H1 (cell line): ENCODE measurements around the gene MRPL36. TPM values are rescaled to one million over a fixed set of nuclear protein-coding genes. Genes with fewer than 3 reads are reported as not detected.

Experiments used
- CTCF ChIA-PET: fragments of 300-600 bp; sonication (Branson Sonifier 250); formaldehyde crosslinking; loops from one replicate; lab custom pipeline; 2021; ENCODE audit not compliant: partially characterized antibody; lab: Charles Lee
- POLR2A ChIA-PET: fragments of 300-600 bp; sonication (Branson Sonifier 250); formaldehyde crosslinking; loops from one replicate; lab custom pipeline; 2021; ENCODE audit warnings: inconsistent platforms; ENCODE audit not compliant: partially characterized antibody; lab: Charles Lee
- DNase-seq, 2 experiments: peaks; one replicate each; pipeline versions ENCODE4 v3.0.0 to v3.0.0-alpha.2; 2010 to 2022; ENCODE audit warnings: low spot score in 2 of 2, low read depth in 1 of 2, mixed read lengths in 1 of 2
- FAIRE-seq: peaks from 2 replicates; lab custom pipeline; 2011; peaks lifted over from hg19 to GRCh38; lab: Jason Lieb, UNC
- H2AFZ ChIP-seq: 2 replicates; pipeline ENCODE4 v1.8.1; 2012; ENCODE audit warnings: low read length, inconsistent platforms
- H2AK5ac ChIP-seq: 2 replicates; pipeline ENCODE4 v1.6.1; 2013; ENCODE audit warnings: low read depth, low read length
- H2BK120ac ChIP-seq: replicated peaks from 2 replicates; pipeline ENCODE3; 2013; ENCODE audit warnings: low read depth, low read length, inconsistent platforms
- H2BK12ac ChIP-seq: 2 replicates; pipeline ENCODE4 v1.6.1; 2013; ENCODE audit warnings: low read depth, low read length
- H2BK15ac ChIP-seq: 2 replicates; pipeline ENCODE4 v1.6.1; 2013; ENCODE audit warnings: low read length
- H2BK20ac ChIP-seq: 2 replicates; pipeline ENCODE4 v1.6.1; 2013; ENCODE audit warnings: low read length
- H2BK5ac ChIP-seq: 2 replicates; pipeline ENCODE4 v1.6.1; 2013; ENCODE audit warnings: low read depth, low read length
- H3K14ac ChIP-seq: 2 replicates; pipeline ENCODE4 v1.6.1; 2013; ENCODE audit warnings: inconsistent platforms; ENCODE audit not compliant: insufficient read length
- H3K18ac ChIP-seq: 2 replicates; pipeline ENCODE4 v1.6.1; 2013; ENCODE audit warnings: low read length; ENCODE audit errors: extremely low read depth
- H3K23ac ChIP-seq: 2 replicates; pipeline ENCODE4 v1.6.1; 2013; ENCODE audit warnings: inconsistent platforms; ENCODE audit not compliant: insufficient read length
- H3K23me2 ChIP-seq: 2 replicates; pipeline ENCODE4 v1.6.1; 2013; ENCODE audit warnings: low read depth, low read length
- H3K27ac ChIP-seq: 2 replicates; pipeline ENCODE4 v1.6.1; 2011; ENCODE audit warnings: low read depth, low read length, inconsistent platforms
- H3K27me3 ChIP-seq, 4 experiments: replicated peaks in 1 of 4; 1 replicate in 1 of 4; 2 replicates in 3 of 4; pipeline versions ENCODE4 v1.6.1 to v1.8.1; 2011 to 2013; ENCODE audit warnings: low read length in 3 of 4, mild to moderate bottlenecking in 3 of 4, inconsistent platforms in 2 of 4, mixed read lengths in 2 of 4, moderate library complexity in 1 of 4; ENCODE audit not compliant: control insufficient read depth in 3 of 4, insufficient read depth in 3 of 4; ENCODE audit errors: extremely low read depth in 1 of 4
- H3K36me3 ChIP-seq, 4 experiments: 2 replicates each; pipeline versions ENCODE4 v1.6.1 to v1.8.1; 2011 to 2013; ENCODE audit warnings: mild to moderate bottlenecking in 4 of 4, low read length in 3 of 4, moderate library complexity in 2 of 4, control low read depth in 1 of 4, inconsistent platforms in 1 of 4; ENCODE audit not compliant: insufficient read depth in 4 of 4, control insufficient read depth in 2 of 4
- H3K4ac ChIP-seq: replicated peaks from 2 replicates; pipeline ENCODE3; 2013; ENCODE audit warnings: low read length, low read depth, mixed read lengths, inconsistent platforms; ENCODE audit not compliant: insufficient read length
- H3K4me1 ChIP-seq, 4 experiments: replicated peaks in 1 of 4; 1 replicate in 1 of 4; 2 replicates in 3 of 4; pipeline versions ENCODE4 v1.6.1 to v1.8.1; 2011 to 2013; ENCODE audit warnings: low read length in 3 of 4, inconsistent platforms in 2 of 4, mixed read lengths in 1 of 4; ENCODE audit not compliant: insufficient read depth in 4 of 4, control insufficient read depth in 3 of 4
- H3K4me2 ChIP-seq, 2 experiments: 2 replicates each; pipeline versions ENCODE4 v1.6.1 to v1.8.1; 2011 to 2013; ENCODE audit warnings: low read depth in 2 of 2, low read length in 2 of 2, control low read depth in 1 of 2, inconsistent platforms in 1 of 2, mild to moderate bottlenecking in 1 of 2; ENCODE audit not compliant: insufficient read depth in 1 of 2
- H3K4me3 ChIP-seq, 4 experiments: fragments of 200-600, 300-600 bp in 1 of 4; sonication (generic), shearing (Covaris generic), sonication (Bioruptor Twin) in 1 of 4; 2 replicates each; pipeline versions ENCODE4 v1.5.1 to v1.8.1; 2011 to 2016; ENCODE audit warnings: low read length in 4 of 4, low read depth in 3 of 4, control low read depth in 2 of 4, inconsistent platforms in 2 of 4, mild to moderate bottlenecking in 2 of 4, mixed read lengths in 1 of 4, moderate library complexity in 1 of 4; ENCODE audit not compliant: insufficient read depth in 2 of 4; ENCODE audit errors: extremely low read depth in 1 of 4
- H3K56ac ChIP-seq: replicated peaks from 2 replicates; pipeline ENCODE3; 2013; ENCODE audit warnings: low read depth, mild to moderate bottlenecking, mixed read lengths, low read length, inconsistent platforms; ENCODE audit not compliant: insufficient read length
- H3K79me1 ChIP-seq: 2 replicates; pipeline ENCODE4 v1.6.1; 2013; ENCODE audit warnings: low read depth, low read length, control low read depth
- H3K79me2 ChIP-seq, 2 experiments: 2 replicates each; pipeline versions ENCODE4 v1.6.1 to v1.8.1; 2012 to 2013; ENCODE audit warnings: low read length in 2 of 2, mild to moderate bottlenecking in 2 of 2, inconsistent platforms in 1 of 2; ENCODE audit not compliant: insufficient read depth in 2 of 2, control insufficient read depth in 1 of 2
- H3K9ac ChIP-seq, 4 experiments: replicated peaks in 1 of 4; 1 replicate in 1 of 4; 2 replicates in 3 of 4; pipeline versions ENCODE4 v1.6.1 to v1.8.1; 2011 to 2013; ENCODE audit warnings: low read depth in 3 of 4, low read length in 3 of 4, control low read depth in 2 of 4, mild to moderate bottlenecking in 2 of 4, moderate library complexity in 2 of 4, inconsistent platforms in 1 of 4; ENCODE audit errors: extremely low read depth in 1 of 4
- H3K9me3 ChIP-seq, 2 experiments: 2 replicates each; pipeline versions ENCODE4 v1.6.1 to v1.8.1; 2012 to 2013; ENCODE audit warnings: mild to moderate bottlenecking in 2 of 2, moderate library complexity in 2 of 2, control low read depth in 1 of 2, inconsistent platforms in 1 of 2, low read depth in 1 of 2, low read length in 1 of 2, mixed read lengths in 1 of 2; ENCODE audit not compliant: insufficient read depth in 2 of 2
- H4K20me1 ChIP-seq, 2 experiments: replicated peaks in 1 of 2; 2 replicates each; pipeline versions ENCODE3 to v1.8.1; 2011 to 2013; ENCODE audit warnings: inconsistent platforms in 2 of 2, low read length in 2 of 2, mild to moderate bottlenecking in 1 of 2; ENCODE audit not compliant: insufficient read depth in 2 of 2, control insufficient read depth in 1 of 2
- H4K5ac ChIP-seq: 2 replicates; pipeline ENCODE4 v1.6.1; 2013; ENCODE audit warnings: low read length, low read depth, mixed read lengths, inconsistent platforms; ENCODE audit not compliant: insufficient read length
- H4K8ac ChIP-seq: 2 replicates; pipeline ENCODE4 v1.8.0; 2013; ENCODE audit warnings: mild to moderate bottlenecking, moderate library complexity, low read length, inconsistent platforms; ENCODE audit not compliant: insufficient read depth; ENCODE audit errors: extremely low read depth
- H4K91ac ChIP-seq: replicated peaks from 2 replicates; pipeline ENCODE3; 2013; ENCODE audit warnings: low read length, mixed read lengths, inconsistent platforms; ENCODE audit not compliant: insufficient read length
- HDAC6 ChIP-seq: IDR thresholded peaks from one replicate; pipeline ENCODE4 v1.7.1; 2012; ENCODE audit warnings: low read depth, mild to moderate bottlenecking, inconsistent platforms, low read length, moderate library complexity
- SP1 ChIP-seq: IDR thresholded peaks from 2 replicates; pipeline ENCODE4 v1.6.1; 2011; ENCODE audit warnings: low read depth, low read length
- TBP ChIP-seq: IDR thresholded peaks from 2 replicates; pipeline ENCODE4 v1.6.1; 2011; ENCODE audit warnings: low read depth, low read length, improper control_type of control experiment
- YY1 ChIP-seq: IDR thresholded peaks from 2 replicates; pipeline ENCODE4 v1.6.1; 2011; ENCODE audit warnings: low read depth, mild to moderate bottlenecking, low read length
- WGBS, 2 experiments: shearing (Covaris generic) in 1 of 2; methylation state at CpG; one replicate each; pipeline versions ENCODE4 v1.1.6 to v1.1.7; 2013 to 2015; ENCODE audit warnings: low lambda C conversion rate in 2 of 2, mixed read lengths in 2 of 2, inconsistent platforms in 1 of 2, low coverage in 1 of 2, missing lambda C conversion rate in 1 of 2; ENCODE audit not compliant: insufficient replicate concordance in 2 of 2, insufficient coverage in 1 of 2, insufficient read length in 1 of 2; ENCODE audit errors: extremely low coverage in 1 of 2, missing lambda C conversion rate in 1 of 2; 5-methylcytosine and 5-hydroxymethylcytosine counted together
- long read RNA-seq, 2 experiments: library from RNA in 1 of 2; library from capped mRNA in 1 of 2; stranded (forward); transcript quantifications; one replicate each; pipeline ENCODE4 v2.0.0, GENCODE V29; 2021; ENCODE audit warnings: inconsistent platforms in 1 of 2
- polyA minus RNA-seq, 3 experiments: library from RNA; depleted of rRNA, polyadenylated mRNA; stranded (reverse); fragments of >200 nt; gene quantifications; 1 replicate in 2 of 3; 2 replicates in 1 of 3; pipeline ENCODE4 v1.2.3, GENCODE V29; 2011
- polyA plus RNA-seq, 7 experiments: library from polyadenylated mRNA; depleted of rRNA in 3 of 7; stranded (reverse) in 5 of 7; unstranded in 2 of 7; fragments of >200 nt in 5 of 7; fragments of 200-250 nt in 2 of 7; gene quantifications; 1 replicate in 5 of 7; 2 replicates in 1 of 7; 4 replicates in 1 of 7; pipeline versions ENCODE4 v1.2.1 to v1.2.3, GENCODE V29; 2011 to 2013; ENCODE audit warnings: missing spikeins in 2 of 7, mixed read lengths in 2 of 7
- total RNA-seq: library from RNA; stranded (reverse); fragmentation: NEBNext Ultra II Directional; extraction: Animal tissue kit (Norgen Biotek cat#: 25700); gene quantifications from 2 replicates; pipeline ENCODE4 v1.2.1, GENCODE V29; 2021
- TF ChIP-seq, protein P1 (sequence below): IDR thresholded peaks from 2 replicates; pipeline ENCODE4 v1.6.1; 2012; ENCODE audit warnings: low read length, inconsistent platforms

MRPL36 gene
- 56.3 and 66.3 TPM in 2 replicates for total RNA-seq
- polyA plus RNA-seq (2011; rRNA removed) = 81.5 and 85.5 TPM in 2 replicates
- polyA plus RNA-seq (2011; cell fraction: cytosol; rRNA removed) = 67.1 TPM
- 71.6 TPM for polyA plus RNA-seq (2011; cell fraction: nucleus; rRNA removed)
- polyA plus RNA-seq (2012, experiment 1 of 2) = 75.9 to 89.0 TPM (median 80.9 TPM) in 4 replicates
- polyA plus RNA-seq (2012, experiment 2 of 2) = 102 TPM
- 87.9 TPM for polyA plus RNA-seq (2013, experiment 1 of 2)
- polyA plus RNA-seq (2013, experiment 2 of 2) = 91.7 TPM
- polyA minus RNA-seq (2011; rRNA and poly(A)+ RNA removed) = 31.6 and 38.0 TPM in 2 replicates
- polyA minus RNA-seq (2011; cell fraction: cytosol; rRNA and poly(A)+ RNA removed) = 32.5 TPM
- 22.6 TPM for polyA minus RNA-seq (2011; cell fraction: nucleus; rRNA and poly(A)+ RNA removed)
- long read RNA-seq, experiment 1, transcript MRPL36-202 (2 exons, 610 nt) = major isoform, 22 of 61 reads
- long read RNA-seq, experiment 1, transcript MRPL36-204 (2 exons, 686 nt) = minor isoform, 18 of 61 reads
- long read RNA-seq, experiment 1, partial matches to known transcripts = 0 of 61 reads
- long read RNA-seq, experiment 1, other reads (novel, unspliced or antisense) = 19 of 61 reads
- long read RNA-seq, experiment 2, partial matches to known transcripts = 0 of 3 reads
- long read RNA-seq, experiment 2, other reads (novel, unspliced or antisense) = 2 of 3 reads

DNA sequence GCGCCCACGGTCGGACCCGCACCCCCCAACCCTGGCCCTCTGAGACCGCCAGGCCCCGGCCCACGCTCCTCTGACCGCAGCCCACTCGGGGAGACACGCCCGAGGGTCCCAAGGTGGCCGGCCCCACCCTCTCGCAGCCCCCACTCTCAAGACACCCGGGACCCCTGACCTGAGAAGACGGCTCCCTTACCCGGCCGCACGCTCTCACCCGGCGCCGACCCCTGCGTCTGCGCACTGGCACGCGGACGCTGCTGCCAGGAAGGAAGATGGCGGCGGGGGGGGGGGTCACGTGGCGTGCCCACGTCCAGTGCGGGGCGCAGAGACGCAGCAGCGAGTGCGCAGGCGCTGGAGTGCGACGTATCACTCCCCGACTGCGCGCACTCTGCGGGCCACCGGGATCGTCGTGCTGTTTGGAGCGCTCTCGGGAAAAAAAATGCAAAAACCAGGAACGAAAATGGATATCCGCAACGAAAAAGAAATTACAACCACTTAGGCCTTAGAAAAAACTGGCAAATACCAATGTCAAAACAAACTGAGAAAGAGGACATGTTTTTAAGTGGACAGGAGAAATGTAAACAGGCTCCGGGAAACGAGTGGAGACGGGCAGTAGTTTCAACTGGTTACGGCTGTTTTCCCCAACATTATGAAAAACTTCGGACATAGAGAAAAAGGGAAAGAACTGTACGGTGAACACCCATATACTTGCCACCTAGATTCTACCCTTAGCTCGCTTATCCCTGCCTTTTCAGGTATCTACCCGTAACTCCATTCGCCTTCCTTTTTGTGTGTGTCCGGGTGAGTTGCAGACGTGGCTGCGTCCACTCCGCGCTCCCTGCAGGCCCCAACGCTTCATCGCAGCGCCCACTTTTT, at the start of gene MRPL36:
MRPL36 (minus strand) TSS at position 236 of the 870 bp plus-strand sequence. CDS start 902 bp downstream, outside the sequence.
- no peak within 1 kb of the TSS for H2BK15ac ChIP-seq
- H3K4me3 ChIP-seq = peak within 1 kb of the TSS; percentile 87 to 94 (median 93)
- no peak within 1 kb of the TSS for H3K14ac ChIP-seq
- H2BK12ac ChIP-seq = no peak within 1 kb of the TSS
- peak within 1 kb of the TSS; percentile 47 for H3K4ac ChIP-seq
- CTCF ChIA-PET = interaction anchor here (0.7 to 1.4 kb wide), 7 partner anchors 11 to 226 kb away, joined by 3 to 4 read pairs (median 3); no protein-coding TSS in a partner anchor
- peaks cover 15% of the 10 kb centered on the region for H3K79me1 ChIP-seq
- peak within 1 kb of the TSS; percentile 18; the same call in 1 of the 2 replicates for H2AFZ ChIP-seq
- H3K79me2 ChIP-seq = peaks cover 15 to 58% of the 10 kb centered on the region in 2 experiments
- POLR2A ChIA-PET = interaction anchor here (0.9 to 2.7 kb wide), 10 partner anchors 10 to 392 kb away, joined by 3 to 12 read pairs (median 4); no protein-coding TSS in a partner anchor
- H3K23ac ChIP-seq = no peak within 1 kb of the TSS
- peak within 1 kb of the TSS; percentile 61 for H2BK5ac ChIP-seq
- DNase-seq = peak; percentile 49 to 89
- peak within 1 kb of the TSS; percentile 88 to 97 for H3K4me2 ChIP-seq
- H3K27ac ChIP-seq = peak within 1 kb of the TSS; percentile 88
- peak within 1 kb of the TSS; percentile 91 for H4K8ac ChIP-seq
- H2BK20ac ChIP-seq = no peak within 1 kb of the TSS
- no peak within 1 kb of the TSS; the same call in 1 of the 2 replicates for H2AK5ac ChIP-seq
- no peaks in the 10 kb centered on the region for H3K9me3 ChIP-seq
- peak within 1 kb of the TSS; percentile 55 for H4K91ac ChIP-seq
- peak within 1 kb of the TSS; percentile 65 for H3K18ac ChIP-seq
- H4K20me1 ChIP-seq = peaks cover 13 to 20% of the 10 kb centered on the region in 2 experiments
- H3K56ac ChIP-seq = peak within 1 kb of the TSS; percentile 80
- H3K27me3 ChIP-seq = no peaks in the 10 kb centered on the region
- WGBS, 2 experiments = 2% methylated on average over 48 of the region's 68 CpGs; no CpG with 5 or more reads in 1 of the 2 experiments
- H3K36me3 ChIP-seq = peaks cover 31 to 49% (median 39%) of the 10 kb centered on the region in 4 experiments
- FAIRE-seq = no peak
- peaks cover 0 to 7% (median 5%) of the 10 kb centered on the region in 4 experiments; a peak in 6 of 7 replicates for H3K4me1 ChIP-seq
- H3K23me2 ChIP-seq = peaks cover 17% of the 10 kb centered on the region
- peak within 1 kb of the TSS; percentile 89 for H4K5ac ChIP-seq
- peak within 1 kb of the TSS; percentile 63 to 94 (median 85) for H3K9ac ChIP-seq
- H2BK120ac ChIP-seq = peak within 1 kb of the TSS; percentile 43
- TF ChIP-seq, protein P1, sequence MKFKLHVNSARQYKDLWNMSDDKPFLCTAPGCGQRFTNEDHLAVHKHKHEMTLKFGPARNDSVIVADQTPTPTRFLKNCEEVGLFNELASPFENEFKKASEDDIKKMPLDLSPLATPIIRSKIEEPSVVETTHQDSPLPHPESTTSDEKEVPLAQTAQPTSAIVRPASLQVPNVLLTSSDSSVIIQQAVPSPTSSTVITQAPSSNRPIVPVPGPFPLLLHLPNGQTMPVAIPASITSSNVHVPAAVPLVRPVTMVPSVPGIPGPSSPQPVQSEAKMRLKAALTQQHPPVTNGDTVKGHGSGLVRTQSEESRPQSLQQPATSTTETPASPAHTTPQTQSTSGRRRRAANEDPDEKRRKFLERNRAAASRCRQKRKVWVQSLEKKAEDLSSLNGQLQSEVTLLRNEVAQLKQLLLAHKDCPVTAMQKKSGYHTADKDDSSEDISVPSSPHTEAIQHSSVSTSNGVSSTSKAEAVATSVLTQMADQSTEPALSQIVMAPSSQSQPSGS = no peak
- peak; percentile 99 for TF ChIP-seq YY1
- TF ChIP-seq TBP = peak; percentile 61; the same call in 1 of the 2 replicates
- no peak for TF ChIP-seq SP1
- TF ChIP-seq HDAC6 = no peak
